ENCODE measurements around the gene PDE6B.
"Not testable (repeated sequence)": the region's sequence is repeated elsewhere in the genome, so short reads cannot be mapped to it uniquely, and the experiment has no call there.

PDE6B gene

GRCh38 chr4:637536-638280 lies 12.3 kb downstream of the PDE6B start:
- no peak for DNase-seq

DNA sequence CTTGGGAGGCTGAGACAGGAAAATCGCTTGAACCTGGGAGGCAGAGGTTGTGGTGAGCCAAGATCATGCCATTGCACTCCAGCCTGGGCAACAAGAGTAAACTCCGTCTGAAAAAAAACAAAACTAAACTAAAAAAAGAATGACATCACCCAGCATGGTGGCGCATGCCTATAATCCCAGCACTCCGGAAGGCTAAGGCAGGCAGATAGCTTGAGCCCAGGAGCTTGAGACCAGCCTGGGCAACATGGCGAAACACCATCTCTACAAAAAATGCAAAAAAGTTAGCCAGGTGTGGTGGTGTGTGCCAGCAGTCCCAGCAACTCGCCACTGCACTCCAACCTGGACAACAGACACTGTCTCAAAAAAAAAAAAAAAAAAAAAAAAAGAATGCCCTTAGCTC lies 17.0 kb downstream of the PDE6B start:
- DNase-seq = not testable (repeated sequence)

DNA sequence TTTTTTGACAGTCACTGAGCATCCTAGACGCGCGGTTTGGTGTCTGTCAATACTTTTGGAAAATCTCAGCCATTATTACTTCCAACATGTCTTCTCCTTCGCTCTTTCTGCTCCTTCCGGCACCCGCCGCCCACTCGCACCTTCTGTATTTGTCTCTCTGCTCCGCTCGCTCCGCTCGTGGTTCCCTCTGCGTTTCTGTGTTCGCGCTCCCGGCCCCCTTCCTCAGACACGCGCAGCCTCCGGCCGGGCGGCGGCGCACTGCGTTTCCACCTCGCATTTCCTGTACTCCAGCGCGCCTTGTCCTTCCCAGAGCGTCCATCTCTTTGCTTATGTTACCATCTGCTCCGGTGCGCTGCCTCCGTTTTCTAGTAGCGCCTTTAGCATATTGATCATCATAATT lies 21.1 kb downstream of the PDE6B start:
- DNase-seq = no peak

GRCh38 chr4:647481-647880 lies 22.1 kb downstream of the PDE6B start:
- no peak for DNase-seq

DNA sequence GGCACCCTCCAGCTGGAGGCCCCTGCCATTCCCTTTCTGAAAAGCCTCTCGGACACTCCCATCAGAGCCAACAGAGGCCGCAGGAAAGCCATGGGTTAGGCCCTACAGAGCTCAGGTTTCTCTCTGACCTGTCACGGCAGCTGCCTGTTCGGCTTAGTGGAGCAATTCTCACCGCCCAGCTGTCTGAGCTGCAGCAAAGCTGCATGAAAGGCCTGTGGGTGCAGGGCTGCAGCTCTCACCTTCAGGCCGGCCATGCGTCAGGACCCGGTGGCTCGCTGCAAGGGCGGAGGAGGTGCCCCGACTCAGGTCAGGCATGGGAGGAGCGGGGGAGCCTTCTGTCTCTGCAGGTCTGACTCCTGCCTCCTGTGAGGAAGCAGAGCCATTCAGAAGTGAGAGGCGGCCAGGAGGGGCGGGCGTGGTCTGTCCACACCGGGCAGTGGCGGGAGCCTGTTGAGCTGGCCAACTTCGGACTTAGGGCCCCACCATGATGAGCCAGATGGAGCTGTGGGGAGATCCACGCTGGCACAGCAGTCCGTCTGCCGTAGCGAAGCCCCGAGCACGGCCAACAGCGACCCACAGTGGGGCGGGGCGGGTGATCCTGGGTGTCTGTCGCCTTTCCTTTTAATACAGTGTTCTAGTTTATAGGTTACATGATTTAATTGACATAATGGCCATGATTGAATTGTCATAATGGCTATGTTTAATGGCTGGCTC lies 23.4 kb downstream of the PDE6B start:
- no peak for DNase-seq

- DNase-seq = no peak
Observed at GRCh38 chr4:649293-649625, 23.9 kb downstream of the PDE6B start.

DNA sequence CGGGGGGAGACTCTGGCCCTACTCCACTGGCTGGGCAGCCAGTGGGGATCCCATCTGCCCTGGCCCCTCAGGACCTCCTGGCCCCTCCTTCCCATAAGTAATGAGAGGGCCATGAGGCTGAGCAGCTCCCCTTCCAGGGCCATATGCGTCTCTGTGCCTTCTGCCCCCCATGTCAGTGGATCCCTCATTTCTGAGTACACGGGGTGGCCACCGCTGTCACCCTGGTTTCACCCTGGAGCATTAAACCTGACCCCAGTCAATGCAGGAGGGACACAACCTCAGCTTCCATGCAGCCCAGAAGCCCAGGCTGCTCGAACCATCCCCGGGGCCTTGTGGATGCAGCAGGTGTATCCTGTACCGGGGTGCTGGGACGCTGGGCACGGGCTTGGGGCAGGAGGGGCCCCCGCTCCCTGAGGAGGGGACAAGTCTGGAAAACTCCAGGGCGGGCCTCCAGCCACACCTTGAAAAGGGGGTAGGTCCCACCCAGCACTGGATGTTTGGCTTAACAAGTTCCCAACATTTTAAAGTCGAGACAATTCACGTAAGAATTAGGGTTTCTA lies 24.5 kb downstream of the PDE6B start:
- DNase-seq = no peak

DNA sequence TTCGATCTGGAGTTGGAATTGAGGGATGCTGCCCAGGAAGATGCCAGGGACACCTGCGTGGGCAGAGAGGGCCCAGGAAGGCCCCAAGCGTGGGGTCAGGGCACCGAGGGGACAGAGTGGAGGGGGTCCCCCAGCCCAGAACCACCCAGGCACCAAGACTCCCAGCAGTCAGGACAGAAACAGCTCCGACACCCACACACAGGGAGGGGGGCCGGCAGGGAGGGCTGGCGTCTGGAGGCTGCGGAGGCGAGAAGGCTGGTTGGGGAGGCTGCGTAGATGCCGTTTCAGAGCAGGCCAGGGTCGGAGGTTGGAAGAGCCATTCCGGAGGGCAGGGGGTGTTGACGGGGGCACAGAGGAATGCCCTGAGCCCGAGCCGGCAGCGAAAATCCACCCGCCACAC lies 25.1 kb downstream of the PDE6B start:
- no peak for DNase-seq

- DNase-seq = no peak
Observed at GRCh38 chr4:650951-651883, 25.8 kb downstream of the PDE6B start.

DNA sequence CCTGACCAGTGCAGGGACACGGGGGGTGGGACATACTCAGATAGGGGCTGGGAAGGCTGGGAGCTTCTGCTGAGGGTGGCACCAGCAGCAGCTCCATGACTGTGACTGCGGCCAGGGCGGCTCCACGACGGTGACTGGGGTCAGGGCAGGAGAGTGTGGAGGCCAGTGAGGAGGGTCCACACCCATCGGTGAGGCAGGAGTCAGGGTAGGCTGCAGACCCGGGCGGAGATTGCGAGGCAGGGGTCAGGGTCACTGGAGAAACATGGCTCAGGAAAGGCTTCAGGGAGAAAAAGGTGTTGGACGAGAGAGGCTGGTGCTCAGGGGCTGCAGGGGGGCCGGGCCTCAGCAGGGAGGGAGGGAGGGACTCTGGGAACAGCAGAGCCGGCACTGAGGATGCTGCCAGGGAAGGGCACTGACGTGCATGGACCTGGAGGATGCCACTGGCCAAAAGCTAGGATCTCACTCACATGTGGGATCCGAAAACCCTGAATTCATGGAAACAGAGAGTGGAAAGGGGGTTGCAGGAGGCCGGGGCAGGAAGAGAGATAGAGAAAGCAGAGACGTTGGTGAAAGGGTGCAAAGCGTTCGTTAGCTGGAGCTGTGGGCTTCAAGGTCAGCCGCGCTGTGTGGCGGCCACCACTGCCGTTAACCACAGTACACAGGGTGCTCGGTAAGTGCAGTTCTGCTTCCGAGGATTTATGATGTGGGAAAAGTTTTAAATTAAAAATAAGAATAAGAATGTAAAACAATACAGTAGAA lies 26.7 kb downstream of the PDE6B start:
- no peak for DNase-seq

DNA sequence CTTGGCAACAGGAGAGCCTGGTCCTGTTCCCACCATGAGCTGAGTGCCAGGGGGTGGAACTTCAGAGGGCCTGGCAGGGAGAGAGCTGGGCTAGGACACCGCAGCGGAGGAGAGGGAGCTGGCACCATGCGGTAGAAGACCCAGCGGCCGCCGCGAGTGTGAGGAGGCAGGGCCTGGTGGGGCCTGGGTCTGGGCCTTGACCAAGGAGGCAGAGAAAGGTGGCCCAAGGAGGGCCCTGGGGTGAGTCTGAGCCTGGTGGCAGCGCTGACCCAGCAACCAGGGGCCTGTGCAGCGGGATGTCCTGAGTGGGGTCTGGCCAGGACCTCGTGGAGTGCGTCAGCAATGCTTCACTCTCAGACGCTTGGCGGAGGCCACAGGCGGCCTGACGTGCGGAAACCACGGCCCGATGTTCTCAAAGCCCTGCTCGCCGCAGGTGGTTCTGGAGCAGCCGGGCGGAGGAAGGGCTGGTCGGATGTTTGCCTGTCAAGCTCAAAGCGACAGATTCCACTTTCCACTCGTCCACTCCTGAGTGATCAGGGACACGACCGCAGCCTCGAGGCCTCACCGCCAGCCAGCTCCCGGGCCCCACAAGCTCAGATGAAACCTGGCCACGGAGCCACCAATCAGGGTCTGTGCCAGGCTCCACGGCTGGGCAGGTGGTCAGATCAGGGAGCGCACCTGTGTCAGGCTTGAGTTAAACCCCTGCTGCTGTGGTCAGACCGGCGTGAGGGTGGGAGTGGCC lies 27.9 kb downstream of the PDE6B start:
- no peak for DNase-seq

GRCh38 chr4:653831-654502 lies 28.6 kb downstream of the PDE6B start:
- DNase-seq = no peak

DNA sequence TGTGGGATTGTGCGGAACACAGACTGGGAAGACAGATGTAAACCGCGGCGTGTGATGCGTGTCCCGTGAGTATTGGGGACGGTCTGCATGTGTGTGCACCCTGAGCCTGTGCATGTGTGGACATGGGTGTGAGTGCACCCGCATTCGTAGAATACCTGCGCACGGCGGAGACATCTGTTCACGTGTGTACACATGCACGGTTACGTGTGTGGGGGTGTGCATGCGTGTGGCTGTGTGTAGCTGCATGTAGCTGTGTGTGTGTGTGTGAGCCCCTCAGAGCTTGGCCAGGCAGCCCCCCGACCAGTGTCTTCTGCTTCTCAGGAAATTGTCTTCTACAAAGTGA lies 29.1 kb downstream of the PDE6B start:
- DNase-seq = no peak

DNA sequence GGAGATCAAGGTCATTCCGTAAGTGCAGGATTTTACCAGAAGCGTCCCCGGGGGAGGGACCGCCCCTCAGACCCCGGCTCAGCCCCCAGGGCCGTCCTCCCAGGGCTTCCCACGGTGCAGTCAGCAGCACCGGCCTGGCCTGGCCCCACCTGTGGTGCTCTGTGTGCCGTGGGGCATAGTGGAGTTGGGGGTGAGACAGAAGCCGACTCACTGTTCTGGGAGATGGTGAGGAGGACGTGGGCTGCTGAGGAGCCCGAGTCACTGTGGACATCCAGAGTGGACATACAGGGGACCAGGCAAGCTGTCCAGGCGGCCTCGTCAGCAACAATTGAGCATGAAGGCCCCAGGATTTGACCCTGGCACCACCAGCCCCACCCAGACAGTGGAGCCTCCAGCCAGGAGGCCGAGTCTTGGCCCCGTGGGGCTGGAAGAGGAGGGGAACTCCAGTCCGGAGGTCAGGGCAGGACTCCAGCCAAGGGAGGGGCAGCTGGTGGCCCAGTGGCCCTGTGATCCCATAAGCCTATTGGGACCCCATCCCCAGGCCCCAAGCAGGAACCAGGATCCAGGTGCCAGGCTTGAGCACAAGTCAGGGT lies 29.6 kb downstream of the PDE6B start:
- no peak for DNase-seq

DNA sequence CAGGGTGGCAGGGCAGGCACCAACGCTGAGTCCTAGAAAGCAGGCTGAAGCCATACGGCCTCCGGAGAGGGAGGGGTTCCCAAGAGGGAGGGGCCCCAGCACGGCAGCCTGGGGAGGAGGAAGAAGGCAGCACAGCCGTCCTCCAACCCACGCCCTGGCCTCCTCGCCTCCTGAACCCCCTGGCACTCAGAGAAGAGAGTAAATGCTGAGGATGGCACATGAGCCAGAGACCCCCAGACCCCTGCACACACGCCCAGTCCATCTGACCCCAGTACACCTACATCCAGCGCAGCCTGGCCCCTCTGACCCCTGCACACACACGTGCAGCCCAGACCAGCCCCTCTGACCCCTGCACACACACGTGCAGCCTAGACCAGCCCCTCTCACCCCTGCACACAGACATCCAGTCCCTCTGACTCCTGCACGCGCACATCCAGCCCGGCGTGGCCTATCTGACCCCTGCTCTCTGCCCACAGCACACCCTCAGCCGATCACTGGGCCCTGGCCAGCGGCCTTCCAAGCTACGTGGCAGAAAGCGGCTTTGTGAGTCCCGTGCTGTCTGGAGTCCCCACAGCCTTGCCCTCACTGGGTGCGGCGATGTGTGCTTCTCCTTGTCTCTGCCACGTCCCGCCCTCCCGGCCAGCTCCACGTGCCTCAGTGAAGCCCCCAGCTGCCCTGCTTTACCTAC lies 30.2 kb downstream of the PDE6B start:
- DNase-seq = no peak

- DNase-seq = no peak
Observed at GRCh38 chr4:656436-657337, 31.3 kb downstream of the PDE6B start.

DNA sequence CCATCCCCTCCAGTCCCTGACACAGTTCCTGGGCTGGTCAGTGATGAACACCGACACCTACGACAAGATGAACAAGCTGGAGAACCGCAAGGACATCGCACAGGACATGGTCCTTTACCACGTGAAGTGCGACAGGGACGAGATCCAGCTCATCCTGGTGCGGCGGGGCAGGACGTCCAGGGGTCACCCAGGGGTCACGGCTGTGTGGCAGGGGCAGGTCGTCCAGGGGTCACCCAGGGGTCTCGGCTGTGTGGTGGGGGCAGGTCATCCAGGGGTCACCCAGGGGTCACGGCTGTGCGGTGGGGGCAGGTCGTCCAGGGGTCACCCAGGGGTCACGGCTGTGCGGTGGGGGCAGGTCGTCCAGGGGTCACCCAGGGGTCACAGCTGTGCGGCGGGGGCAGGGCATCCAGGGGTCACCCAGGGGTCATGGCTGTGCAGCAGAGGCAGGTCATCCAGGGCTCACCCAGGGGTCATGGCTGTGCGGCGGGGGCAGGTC lies 32.0 kb downstream of the PDE6B start:
- no peak for DNase-seq

DNA sequence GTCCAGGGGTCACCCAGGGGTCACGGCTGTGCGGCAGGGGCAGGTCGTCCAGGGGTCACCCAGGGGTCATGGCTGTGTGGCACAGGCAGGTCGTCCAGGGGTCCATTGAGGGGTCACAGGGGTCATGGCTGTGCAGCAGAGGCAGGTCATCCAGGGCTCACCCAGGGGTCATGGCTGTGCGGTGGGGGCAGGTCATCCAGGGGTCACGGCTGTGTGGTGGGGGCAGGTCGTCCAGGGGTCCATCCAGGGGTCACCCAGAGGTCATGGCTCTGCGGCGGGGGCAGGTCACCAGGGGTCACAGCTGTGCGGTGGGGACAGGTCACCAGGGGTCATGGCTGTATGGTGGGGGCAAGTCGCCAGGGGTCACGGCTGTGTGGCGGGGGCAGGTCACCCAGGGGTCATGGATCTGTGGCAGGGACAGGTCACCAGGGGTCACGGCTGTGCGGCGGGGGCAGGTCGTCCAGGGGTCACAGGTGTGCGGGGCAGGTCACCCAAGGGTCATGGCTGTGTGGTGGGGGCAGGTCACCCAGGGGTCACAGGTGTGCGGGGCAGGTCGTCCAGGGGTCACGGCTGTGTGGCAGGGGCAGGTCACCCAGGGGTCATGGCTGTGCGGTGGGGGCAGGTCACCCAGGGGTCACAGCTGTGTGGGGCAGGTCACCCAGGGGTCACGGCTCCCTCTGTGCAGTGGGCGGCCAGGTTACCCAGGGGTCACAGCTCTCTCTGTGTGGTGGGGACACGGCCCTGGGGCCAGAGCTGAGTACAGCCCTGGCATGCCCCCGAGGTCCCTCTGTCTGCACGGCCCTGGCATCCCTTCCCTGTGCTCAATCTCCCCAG lies 32.7 kb downstream of the PDE6B start:
- no peak for DNase-seq

Measured in T1000 (cell line).